Fibroblast of lung (primary cell): ENCODE measurements around the gene CYP4V2.

Experiments
- CTCF ChIP-seq, 2 donors: IDR thresholded peaks in 1 of 2; conservative IDR thresholded peaks in 1 of 2; 1 replicate in 1 of 2; 2 replicates in 1 of 2; pipeline ENCODE4 v1.5.1; 2011 to 2012; ENCODE audit warnings: low read length in 2 of 2, control low read depth in 1 of 2, inconsistent platforms in 1 of 2, low read depth in 1 of 2, mild to moderate bottlenecking in 1 of 2
- EZH2 ChIP-seq: IDR thresholded peaks from 2 replicates; pipeline ENCODE4 v1.5.1; 2012; ENCODE audit warnings: low read length, control low read depth, mild to moderate bottlenecking; ENCODE audit errors: missing control alignments

GRCh38 chr4:186151499-186151898 lies 39.9 kb upstream of the CYP4V2 start:
- no peak for TF ChIP-seq CTCF (conservative IDR thresholded peaks at IDR 0.05 in 1 of 2, IDR thresholded peaks at IDR 0.05 in 1 of 2; ENCODE audit: low read depth in 1 of 2, low read length in 2 of 2)
- no peak for TF ChIP-seq EZH2
